ENCODE data around the gene PWWP2A. TPM values are rescaled to one million over a fixed set of nuclear protein-coding genes. Genes with fewer than 3 reads are reported as not detected.

PWWP2A gene
- total RNA-seq, 1 experiment from 2014 or later: 66.7 TPM

GRCh38 chr5:160047423-160047822, 71.8 kb downstream of the PWWP2A start:
- Histone ChIP-seq H3K9ac (ENCODE audit: extremely low read depth, insufficient read length, low read length) (no peak overlapping the region), H2AFZ (ENCODE audit: low read length) (no peak overlapping the region), H3K4me1 (ENCODE audit: insufficient read depth, low read length) (peaks cover 11% of the 10 kb centered on the region; the same call in 1 of the 2 replicates), H3K79me1 (ENCODE audit: insufficient read depth, low read depth, low read length, poor library complexity, severe bottlenecking) (no peaks in the 10 kb centered on the region), H3K79me2 (ENCODE audit: insufficient read depth, low read length) (no peaks in the 10 kb centered on the region), H4K20me1 (ENCODE audit: control insufficient read depth, insufficient read depth, insufficient read length) (no peaks in the 10 kb centered on the region), H2BK15ac (ENCODE audit: low read depth, low read length) (peak overlapping the region; percentile 92; the same call in 1 of the 2 replicates), H4K8ac (replicated peaks; ENCODE audit: insufficient read length, low read depth, low read length) (no peak overlapping the region), H3K18ac (ENCODE audit: insufficient read length, low read depth, low read length) (no peak overlapping the region), H2BK12ac (ENCODE audit: insufficient read length, low read depth, low read length) (no peak overlapping the region), H2BK120ac (ENCODE audit: low read depth, low read length, poor library complexity, severe bottlenecking) (no peak overlapping the region), H3K4ac (ENCODE audit: low read depth, low read length) (no peak overlapping the region; the same call in 1 of the 2 replicates), H2BK20ac (ENCODE audit: low read depth, low read length, poor library complexity, severe bottlenecking) (no peak overlapping the region), H3K23ac (ENCODE audit: insufficient read length, low read depth, low read length) (no peak overlapping the region), H3T11ph (ENCODE audit: low read length) (no peak overlapping the region), H2AK5ac (ENCODE audit: insufficient read length, low read length) (no peak overlapping the region), H4K5ac (ENCODE audit: insufficient read length, low read depth, low read length) (no peak overlapping the region), H3K14ac (ENCODE audit: insufficient read depth, low read length) (no peak overlapping the region), H3K27ac (ENCODE audit: insufficient read length, low read depth, low read length) (no peak overlapping the region), H3K56ac (ENCODE audit: insufficient read length, low read depth, low read length) (no peak overlapping the region), H2BK5ac (ENCODE audit: insufficient read length, low read length) (no peak overlapping the region), H3K23me2 (ENCODE audit: insufficient read length, low read depth, low read length, poor library complexity, severe bottlenecking) (no peaks in the 10 kb centered on the region), H4K91ac (ENCODE audit: insufficient read length, low read depth, low read length) (no peak overlapping the region), H3K4me2 (ENCODE audit: insufficient read depth, insufficient read length, low read length) (no peak overlapping the region), H3K27me3 (ENCODE audit: insufficient read depth, low read length) (no peaks in the 10 kb centered on the region), H3K9me3 (ENCODE audit: control insufficient read depth, low read depth, low read length) (no peaks in the 10 kb centered on the region)
- peaks cover 30 to 51% (median 49%) of the 10 kb centered on the region in 3 experiments; a peak in 6 of 7 replicates for H3K36me3 Mint-ChIP-seq (ENCODE audit: insufficient read depth in 1 of 3, low read depth in 3 of 3)
- DNase-seq: no peak
- peak overlapping the region in 2 of 3 experiments; percentile 28 to 62; a peak in 3 of 7 replicates for H3K27ac Mint-ChIP-seq
- H3K4me1 Mint-ChIP-seq: peaks cover 44 to 51% of the 10 kb centered on the region in 2 experiments
- no CpG with 5 or more reads among the region's 3 CpGs for WGBS (ENCODE audit: extremely low coverage, insufficient read length, low lambda C conversion rate)
- H3K27me3 Mint-ChIP-seq (ENCODE audit: low read depth): no peaks in the 10 kb centered on the region
- TF ChIP-seq CTCF (conservative IDR thresholded peaks at IDR 0.05): no peak
- no peak overlapping the region for H3K4me3 Mint-ChIP-seq
- H3K9me3 Mint-ChIP-seq: no peaks in the 10 kb centered on the region
